Activated CD4-positive, alpha-beta T cell treated with anti-CD3 and anti-CD28 coated beads, Interleukin-2, amount 50 U/mL, for 4 hours (primary cell): ENCODE data around the gene RPL18A.

ENCODE experiments used
- DNase-seq, 2 experiments: peaks; one replicate each; pipeline ENCODE4 v3.0.0-alpha.2; 2020

The RPL18A gene

GRCh38 chr19:17859533-17860330 lies at the start of gene RPL18A:
TSS of gene RPL18A (plus strand) at chr19:17859910. CDS start at chr19:17859957, 47 bp downstream.
- peak; percentile 98 to 99 for DNase-seq

GRCh38 chr19:17811103-17811502 lies 48.6 kb upstream of the RPL18A start:
- DNase-seq = no peak

- DNase-seq = no peak
These were observed 48.0 kb upstream of the RPL18A start for GRCh38 chr19:17811681-17812080.

- DNase-seq = no peak
These were observed 47.6 kb upstream of the RPL18A start for GRCh38 chr19:17812099-17812498.

- no peak for DNase-seq
These were observed 41.9 kb upstream of the RPL18A start for GRCh38 chr19:17817668-17818363.

- DNase-seq = no peak
These were observed 38.5 kb upstream of the RPL18A start, which contains the start of gene INSL3 for GRCh38 chr19:17821190-17821589. TSS of gene INSL3 (minus strand) at chr19:17821519. CDS start at chr19:17821506, 13 bp downstream.

- no peak for DNase-seq
These were observed 35.4 kb upstream of the RPL18A start for GRCh38 chr19:17824339-17824738.

GRCh38 chr19:17826508-17827056 lies 33.1 kb upstream of the RPL18A start:
- no peak for DNase-seq

- DNase-seq = no peak
These were observed 29.7 kb upstream of the RPL18A start for GRCh38 chr19:17829855-17830566.

- DNase-seq = peak; percentile 17 to 25
These were observed 28.9 kb upstream of the RPL18A start for GRCh38 chr19:17830567-17831418.

GRCh38 chr19:17831419-17831888 lies 28.3 kb upstream of the RPL18A start:
- no peak for DNase-seq

- no peak for DNase-seq
These were observed 27.1 kb upstream of the RPL18A start for GRCh38 chr19:17832443-17833208.

- DNase-seq = no peak
These were observed 25.1 kb upstream of the RPL18A start for GRCh38 chr19:17834350-17835181.

GRCh38 chr19:17835182-17836006 lies 24.3 kb upstream of the RPL18A start:
- no peak for DNase-seq

GRCh38 chr19:17836530-17836929 lies 23.2 kb upstream of the RPL18A start:
- no peak for DNase-seq

- no peak for DNase-seq
These were observed 21.7 kb upstream of the RPL18A start for GRCh38 chr19:17837972-17838371.

GRCh38 chr19:17840019-17840418 lies 19.7 kb upstream of the RPL18A start:
- DNase-seq = no peak

GRCh38 chr19:17841371-17841809 lies 18.3 kb upstream of the RPL18A start:
- no peak for DNase-seq
